HepG2 (cell line): ENCODE results near the gene CPEB3. TPM values are rescaled to one million over a fixed set of nuclear protein-coding genes. Genes with fewer than 3 reads are reported as not detected.

ENCODE experiments used
- ARID5B ChIP-seq: IDR thresholded peaks from 2 replicates; pipeline ENCODE4 v1.4.0; 2020; ENCODE audit warnings: mild to moderate bottlenecking, missing genetic modification reagents
- BRD4 ChIP-seq: sonication (generic); formaldehyde crosslinking; IDR thresholded peaks from 2 replicates; pipeline ENCODE4 v1.4.0; 2020; ENCODE audit warnings: missing genetic modification reagents
- CBX2 ChIP-seq, 2 experiments: fragments of 200-600 bp in 1 of 2; sonication (generic); formaldehyde crosslinking in 1 of 2; IDR thresholded peaks; 2 replicates each; pipeline versions ENCODE4 v1.7.0 to v1.8.1; 2018 to 2022; ENCODE audit warnings: low read depth in 2 of 2, low read length in 1 of 2, mild to moderate bottlenecking in 1 of 2, missing genetic modification reagents in 1 of 2
- CEBPG ChIP-seq: IDR thresholded peaks from 2 replicates; pipeline ENCODE4 v1.6.1; 2016
- DMAP1 ChIP-seq: IDR thresholded peaks from 2 replicates; pipeline ENCODE4 v1.6.1; 2016
- FLYWCH1 ChIP-seq: sonication (generic); formaldehyde crosslinking; IDR thresholded peaks from 2 replicates; pipeline ENCODE4 v1.8.1; 2023; ENCODE audit warnings: mild to moderate bottlenecking, missing genetic modification reagents
- FOSL2 ChIP-seq: sonication (generic); formaldehyde crosslinking; IDR thresholded peaks from 2 replicates; pipeline ENCODE4 v1.4.0; 2020; ENCODE audit warnings: missing genetic modification reagents
- FOXA3 ChIP-seq: IDR thresholded peaks from 2 replicates; pipeline ENCODE4 v1.6.1; 2016; ENCODE audit warnings: missing genetic modification reagents, missing compliant biosample characterization
- GATAD1 ChIP-seq: IDR thresholded peaks from 2 replicates; pipeline ENCODE4 v1.6.1; 2016; ENCODE audit warnings: missing genetic modification reagents, missing compliant biosample characterization
- GATAD2A ChIP-seq: IDR thresholded peaks from 2 replicates; pipeline ENCODE4 v1.6.1; 2016
- HMG20B ChIP-seq: conservative IDR thresholded peaks from 2 replicates; pipeline ENCODE4 v1.6.1; 2016; ENCODE audit warnings: missing genetic modification reagents, missing compliant biosample characterization
- KDM3A ChIP-seq: IDR thresholded peaks from 2 replicates; pipeline ENCODE4 v1.6.1; 2018; ENCODE audit warnings: low read depth, missing compliant biosample characterization
- MIER3 ChIP-seq: IDR thresholded peaks from 2 replicates; pipeline ENCODE4 v1.6.1; 2016; ENCODE audit warnings: missing compliant biosample characterization, borderline replicate concordance
- MXD1 ChIP-seq: sonication (generic); formaldehyde crosslinking; IDR thresholded peaks from 2 replicates; pipeline ENCODE4 v1.4.0; 2020; ENCODE audit warnings: mild to moderate bottlenecking, missing genetic modification reagents
- MZF1 ChIP-seq: sonication (generic); formaldehyde crosslinking; IDR thresholded peaks from 2 replicates; pipeline ENCODE4 v1.8.1; 2023; ENCODE audit warnings: mild to moderate bottlenecking, missing genetic modification reagents, borderline replicate concordance
- NCOR1 ChIP-seq: fragments of 200-600 bp; sonication (generic); IDR thresholded peaks from 2 replicates; pipeline ENCODE4 v1.7.0; 2017; ENCODE audit warnings: antibody characterized with exemption, low read length, borderline replicate concordance
- PPARG ChIP-seq: conservative IDR thresholded peaks from 2 replicates; pipeline ENCODE4 v1.6.1; 2016; ENCODE audit warnings: missing biosample characterization, missing genetic modification reagents
- SAP130 ChIP-seq: IDR thresholded peaks from 2 replicates; pipeline ENCODE4 v1.6.1; 2016; ENCODE audit warnings: low read depth
- TCF7 ChIP-seq: sonication (generic); IDR thresholded peaks from 2 replicates; pipeline ENCODE4 v1.6.1; 2016; ENCODE audit warnings: antibody characterized with exemption, low read depth
- TFAP4 ChIP-seq: sonication (generic); IDR thresholded peaks from 2 replicates; pipeline ENCODE4 v1.6.1; 2016; ENCODE audit warnings: low read depth, borderline replicate concordance
- XBP1 ChIP-seq: sonication (generic); formaldehyde crosslinking; IDR thresholded peaks from 2 replicates; pipeline ENCODE4 v1.5.0; 2020; ENCODE audit warnings: missing genetic modification reagents
- ZBTB7A ChIP-seq: sonication (generic); formaldehyde crosslinking; IDR thresholded peaks from 2 replicates; pipeline ENCODE4 v1.8.0; 2022; ENCODE audit warnings: mild to moderate bottlenecking, missing genetic modification reagents
- ZNF460 ChIP-seq: sonication (generic); formaldehyde crosslinking; IDR thresholded peaks from 2 replicates; pipeline ENCODE4 v1.5.1; 2020; ENCODE audit warnings: missing genetic modification reagents, mild to moderate bottlenecking, borderline replicate concordance
- ZNF564 ChIP-seq: sonication (generic); formaldehyde crosslinking; IDR thresholded peaks from 2 replicates; pipeline ENCODE4 v1.8.1; 2023; ENCODE audit warnings: mild to moderate bottlenecking, missing genetic modification reagents
- ZNF710 ChIP-seq: sonication (generic); formaldehyde crosslinking; IDR thresholded peaks from 2 replicates; pipeline ENCODE4 v1.5.0; 2020; ENCODE audit warnings: mild to moderate bottlenecking, missing genetic modification reagents, borderline replicate concordance
- ZNF740 ChIP-seq: sonication (generic); formaldehyde crosslinking; IDR thresholded peaks from 2 replicates; pipeline ENCODE4 v1.4.0; 2020; ENCODE audit warnings: missing genetic modification reagents
- polyA plus RNA-seq, 8 experiments: library from polyadenylated mRNA; depleted of rRNA in 3 of 8; stranded (reverse) in 7 of 8; unstranded in 1 of 8; fragments of >200 nt; fragmentation: Illumina TruSeq in 4 of 8; extraction: Trizol in 4 of 8; gene quantifications; 2 replicates each; pipeline versions ENCODE4 v1.2.1 to v1.2.3, GENCODE V29; 2011 to 2016; ENCODE audit warnings: low read depth in 4 of 8, missing spikeins in 1 of 8, mixed read lengths in 1 of 8; ENCODE audit not compliant: insufficient read depth in 1 of 8
- total RNA-seq, 5 experiments: library from RNA; depleted of rRNA; stranded (reverse); fragments of >200 nt; fragmentation: Illumina TruSeq; extraction: Trizol; gene quantifications; 2 replicates each; pipeline ENCODE4 v1.2.3, GENCODE V29; 2016; ENCODE audit warnings: low read depth in 1 of 5

Gene CPEB3
- total and polyA plus RNA-seq, 2 of the 13 experiments (the other 11 are each of a cell fraction or from before 2014, with no cell fraction given), result 0.66 to 0.70 TPM

- TF ChIP-seq MXD1 (CRISPR knock-in tag), result no peak
- TF ChIP-seq ZNF710 (CRISPR knock-in tag), result no peak
- TF ChIP-seq MZF1 (CRISPR knock-in tag), result no peak
- TF ChIP-seq GATAD2A (CRISPR knock-in tag), result peak; percentile 88
- 0 out of 2 replicates have a peak, but pooled peaks have one; percentile 20 for TF ChIP-seq NCOR1
- no peak for TF ChIP-seq ZNF460 (CRISPR knock-in tag)
- TF ChIP-seq FOSL2 (CRISPR knock-in tag), result peak; percentile 51
- TF ChIP-seq TFAP4, result no peak
- TF ChIP-seq DMAP1, result peak; percentile 37
- peak; percentile 91 for TF ChIP-seq ARID5B (CRISPR knock-in tag)
- TF ChIP-seq SAP130 (CRISPR knock-in tag), result peak; percentile 62
- no peak for TF ChIP-seq TCF7
- TF ChIP-seq XBP1 (CRISPR knock-in tag), result no peak
- TF ChIP-seq GATAD1 (CRISPR knock-in tag), result peak; percentile 37; the same call in 1 of the 2 replicates
- TF ChIP-seq HMG20B, result 0 out of 2 replicates have a peak, but pooled peaks have one; percentile 12
- TF ChIP-seq CBX2 (IDR thresholded peaks at IDR 0.05; ENCODE audit: low read depth, low read length), result no peak
- no peak for TF ChIP-seq CBX2 (CRISPR knock-in tag; IDR thresholded peaks at IDR 0.05; ENCODE audit: low read depth)
- no peak for TF ChIP-seq ZNF740
- TF ChIP-seq KDM3A (CRISPR knock-in tag), result no peak; the same call in 1 of the 2 replicates
- no peak for TF ChIP-seq BRD4
- peak; percentile 38; the same call in 1 of the 2 replicates for TF ChIP-seq MIER3 (CRISPR knock-in tag)
- peak; percentile 53 for TF ChIP-seq FOXA3 (CRISPR knock-in tag)
- TF ChIP-seq ZNF564 (CRISPR knock-in tag), result no peak
- peak; percentile 91 for TF ChIP-seq CEBPG
- no peak for TF ChIP-seq ZBTB7A (CRISPR knock-in tag)
- peak; percentile 71; the same call in 1 of the 2 replicates for TF ChIP-seq PPARG
- no peak for TF ChIP-seq FLYWCH1 (CRISPR knock-in tag)
Observed at GRCh38 chr10:92124616-92125143, 166.2 kb downstream of the CPEB3 start (continued).
